Heart left ventricle (tissue), 16 donors: ENCODE measurements around the gene HSF5. TPM values are rescaled to one million over a fixed set of nuclear protein-coding genes. Genes with fewer than 3 reads are reported as not detected.

ENCODE experiments used
- ATAC-seq, 4 donors: fragments of 200-7000 bp; cut with Tn5 transposase; one replicate each; pipeline ENCODE4 v1.9.1; 2020 to 2022; ENCODE audit warnings: moderate library complexity in 4 of 4, mild to moderate bottlenecking in 3 of 4, moderate number of reproducible peaks in 1 of 4
- DNase-seq, 5 donors: peaks; one replicate each; pipeline ENCODE4 v3.0.0-alpha.2; 2020
- H3K27ac ChIP-seq, 12 donors: fragments of 200-600 bp; sonication (generic) in 4 of 12; one replicate each; pipeline versions ENCODE4 v1.5.0 to v1.8.0; 2016 to 2022; ENCODE audit warnings: mild to moderate bottlenecking in 2 of 12
- H3K27me3 ChIP-seq, 9 donors: fragments of 200-600 bp; sonication (generic) in 2 of 9; one replicate each; pipeline versions ENCODE4 v1.5.1 to v1.8.0; 2016 to 2022; ENCODE audit warnings: mild to moderate bottlenecking in 3 of 9
- H3K36me3 ChIP-seq, 9 donors: fragments of 200-600 bp; sonication (generic) in 2 of 9; one replicate each; pipeline versions ENCODE4 v1.5.0 to v1.8.0; 2018 to 2022; ENCODE audit warnings: mild to moderate bottlenecking in 2 of 9
- H3K4me1 ChIP-seq, 12 donors: fragments of 200-600 bp; sonication (generic) in 4 of 12; one replicate each; pipeline versions ENCODE4 v1.5.0 to v1.8.0; 2016 to 2022; ENCODE audit warnings: mild to moderate bottlenecking in 3 of 12
- H3K4me3 ChIP-seq, 12 donors: fragments of 200-600 bp; sonication (generic) in 4 of 12; one replicate each; pipeline versions ENCODE4 v1.5.0 to v1.8.0; 2017 to 2022; ENCODE audit warnings: mild to moderate bottlenecking in 9 of 12, moderate library complexity in 4 of 12
- H3K9me3 ChIP-seq, 12 donors: fragments of 200-600 bp; sonication (generic) in 4 of 12; one replicate each; pipeline versions ENCODE4 v1.5.0 to v1.8.0; 2016 to 2022; ENCODE audit warnings: mild to moderate bottlenecking in 1 of 12
- POLR2A ChIP-seq, 2 donors: fragments of 450-650 bp; IDR thresholded peaks; one replicate each; pipeline ENCODE4 v1.6.1; 2017; ENCODE audit warnings: antibody characterized with exemption in 2 of 2, mild to moderate bottlenecking in 2 of 2, moderate library complexity in 2 of 2
- WGBS, 4 donors: extraction: QIAGEN DNeasy Blood & Tissue Kit in 2 of 4; methylation state at CpG; one replicate each; pipeline versions ENCODE4 v1.1.5 to v1.1.7; 2013 to 2018; 5-methylcytosine and 5-hydroxymethylcytosine counted together
- intact Hi-C, 10 donors: fragments of 100-400 bp; cut with DNase I; formaldehyde crosslinking; loops; one replicate each; pipeline versions ENCODE4 v1.11.1 to v1.14.2; 2022
- polyA plus RNA-seq, 2 donors: library from polyadenylated mRNA; stranded (reverse); fragments of 200-250 nt; gene quantifications; one replicate each; pipeline ENCODE4 v1.2.3, GENCODE V29; 2013
- total RNA-seq, 9 donors: library from RNA; depleted of rRNA in 2 of 9; stranded (reverse); fragments of >200 nt in 2 of 9; fragmentation: NEBNext Ultra II Directional in 3 of 9; extraction: Animal tissue kit (Norgen Biotek cat#: 25700) in 3 of 9; gene quantifications; one replicate each; pipeline versions ENCODE4 v1.1.0 to v1.2.4, GENCODE V29; 2016 to 2023
- TF ChIP-seq, protein P1 (sequence below), 12 donors: fragments of 200-600 bp; sonication (generic) in 4 of 12; IDR thresholded peaks; one replicate each; pipeline versions ENCODE4 v1.5.0 to v1.8.0; 2018 to 2022; ENCODE audit warnings: antibody characterized with exemption in 12 of 12, mild to moderate bottlenecking in 5 of 12
- donor health status: ischemic (EF 13 %, LVEDD 7.1; RV severe dilation, severe dysfunction).
- donor health status: healthy with polysubstance abuse.
- donor health status: DM: no; HTN: yes; CAD: no.
- donor health status: DM: no; HTN: no; CAD: no.
- donor health status: ischemic (EF 25% LVEDD 6.9; RV normal size, moderate dysfunction).
- donor health status: ischemic (EF 25% LVEDD 5.7; RV mildly dilated, moderate dysfunction).
- donor health status: healthy.
- donor health status: DM: yes; HTN: yes; CAD: no.
- donor health status: ischemic (EF 35%, LVEDD 5.7; RV mildly dilated, moderate dysfunction).
- donor health status: nonischemic (EF 11% LVEDD 7.7; RV severe dilation, severe dysfunction).
- donor health status: DM: yes; HTN: yes; CAD: no.
- donor health status: PGD.
- donor health status: ischemic (EF 29% LVEDD 5.4; RV normal size, mild dysfunction).
- donor health status: nonischemic (EF 23%, LVEDD 6.1; RV moderate dilation, normal function).

HSF5 gene
- total and polyA plus RNA-seq, 11 donors, result 0.06 to 0.19 TPM; not detected in 9

DNA sequence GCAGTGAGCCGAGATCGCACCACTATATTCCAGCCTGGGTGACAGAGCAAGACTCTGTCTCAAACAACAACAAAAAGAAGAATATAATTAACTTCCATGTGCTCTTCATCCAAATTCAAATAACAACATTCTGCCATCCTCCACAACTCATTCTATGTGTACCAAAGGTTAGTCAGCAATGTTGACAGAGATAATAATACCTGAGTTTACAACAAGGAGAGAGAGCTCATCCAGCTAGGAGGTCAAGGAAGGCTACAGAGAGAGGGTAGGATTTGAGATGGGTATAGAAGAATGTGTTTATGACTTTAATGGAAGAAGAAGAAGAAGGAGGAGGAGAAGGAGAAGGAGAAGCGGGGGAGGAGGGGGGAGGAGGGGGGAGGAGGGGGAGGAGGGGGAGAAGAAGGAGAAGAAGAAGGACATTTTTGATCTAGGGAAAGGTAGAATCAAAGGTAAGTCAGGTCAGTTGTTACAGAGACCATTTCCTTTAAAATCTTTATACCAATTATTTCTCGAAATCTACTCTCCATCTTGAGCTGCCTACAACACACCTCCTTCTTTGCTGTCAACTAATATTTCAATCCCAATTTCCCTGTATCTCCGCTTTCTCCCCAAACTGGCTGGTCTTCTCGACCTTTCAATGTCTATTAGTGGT is 10.1 kb upstream of the HSF5 start:
- Histone ChIP-seq H3K4me1 (no peaks in the 10 kb centered on the region), H3K27me3 (no peaks in the 10 kb centered on the region), H3K9me3 (no peaks in the 10 kb centered on the region), H3K27ac (no peak overlapping the region), H3K4me3 (no peak overlapping the region), H3K36me3 (peaks cover 0 to 98% (median 92%) of the 10 kb centered on the region in 9 donors)
- DNase-seq, result no peak
- ATAC-seq, result no peak
- 93 to 97% (median 95%) methylated on average over 5 to 6 of the region's 6 CpGs for WGBS, 4 donors
- intact Hi-C loops, result no loop called here
- no peak for TF ChIP-seq POLR2A (IDR thresholded peaks at IDR 0.05)
- TF ChIP-seq, protein P1, sequence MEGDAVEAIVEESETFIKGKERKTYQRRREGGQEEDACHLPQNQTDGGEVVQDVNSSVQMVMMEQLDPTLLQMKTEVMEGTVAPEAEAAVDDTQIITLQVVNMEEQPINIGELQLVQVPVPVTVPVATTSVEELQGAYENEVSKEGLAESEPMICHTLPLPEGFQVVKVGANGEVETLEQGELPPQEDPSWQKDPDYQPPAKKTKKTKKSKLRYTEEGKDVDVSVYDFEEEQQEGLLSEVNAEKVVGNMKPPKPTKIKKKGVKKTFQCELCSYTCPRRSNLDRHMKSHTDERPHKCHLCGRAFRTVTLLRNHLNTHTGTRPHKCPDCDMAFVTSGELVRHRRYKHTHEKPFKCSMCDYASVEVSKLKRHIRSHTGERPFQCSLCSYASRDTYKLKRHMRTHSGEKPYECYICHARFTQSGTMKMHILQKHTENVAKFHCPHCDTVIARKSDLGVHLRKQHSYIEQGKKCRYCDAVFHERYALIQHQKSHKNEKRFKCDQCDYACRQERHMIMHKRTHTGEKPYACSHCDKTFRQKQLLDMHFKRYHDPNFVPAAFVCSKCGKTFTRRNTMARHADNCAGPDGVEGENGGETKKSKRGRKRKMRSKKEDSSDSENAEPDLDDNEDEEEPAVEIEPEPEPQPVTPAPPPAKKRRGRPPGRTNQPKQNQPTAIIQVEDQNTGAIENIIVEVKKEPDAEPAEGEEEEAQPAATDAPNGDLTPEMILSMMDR (IDR thresholded peaks at IDR 0.05), result no peak

DNA sequence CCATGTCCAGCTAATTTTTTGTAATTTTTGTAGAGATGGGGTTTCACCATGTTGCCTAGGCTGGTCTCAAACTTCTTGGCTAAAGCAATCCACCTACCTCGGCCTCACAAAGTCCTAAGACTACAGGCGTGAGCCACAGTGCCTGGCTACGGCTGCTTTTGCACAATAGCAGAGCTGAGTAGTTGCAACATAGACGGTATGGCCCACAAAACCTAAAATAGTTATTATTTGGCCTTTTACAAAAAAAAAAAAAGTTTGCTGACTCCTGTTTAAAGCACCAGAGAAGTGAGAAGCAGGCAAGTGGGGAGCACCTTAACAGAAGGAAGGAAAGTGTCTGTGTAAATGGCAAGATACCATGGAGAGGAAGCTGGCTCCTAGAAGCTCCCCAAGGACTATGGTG is 5.3 kb upstream of the HSF5 start:
- 90 to 95% (median 92%) methylated on average over 4 of the region's 4 CpGs for WGBS, 4 donors
- Histone ChIP-seq H3K36me3 (peaks cover 0 to 99% (median 93%) of the 10 kb centered on the region in 9 donors), H3K27ac (no peak overlapping the region), H3K27me3 (no peaks in the 10 kb centered on the region), H3K4me1 (peaks cover 0 to 10% (median 0%) of the 10 kb centered on the region in 12 donors), H3K9me3 (no peaks in the 10 kb centered on the region), H3K4me3 (no peak overlapping the region)
- TF ChIP-seq, protein P1 (IDR thresholded peaks at IDR 0.05), result no peak
- no peak for TF ChIP-seq POLR2A (IDR thresholded peaks at IDR 0.05)
- DNase-seq (no peak), ATAC-seq (no peak)
- intact Hi-C loops, result no loop called here

DNA sequence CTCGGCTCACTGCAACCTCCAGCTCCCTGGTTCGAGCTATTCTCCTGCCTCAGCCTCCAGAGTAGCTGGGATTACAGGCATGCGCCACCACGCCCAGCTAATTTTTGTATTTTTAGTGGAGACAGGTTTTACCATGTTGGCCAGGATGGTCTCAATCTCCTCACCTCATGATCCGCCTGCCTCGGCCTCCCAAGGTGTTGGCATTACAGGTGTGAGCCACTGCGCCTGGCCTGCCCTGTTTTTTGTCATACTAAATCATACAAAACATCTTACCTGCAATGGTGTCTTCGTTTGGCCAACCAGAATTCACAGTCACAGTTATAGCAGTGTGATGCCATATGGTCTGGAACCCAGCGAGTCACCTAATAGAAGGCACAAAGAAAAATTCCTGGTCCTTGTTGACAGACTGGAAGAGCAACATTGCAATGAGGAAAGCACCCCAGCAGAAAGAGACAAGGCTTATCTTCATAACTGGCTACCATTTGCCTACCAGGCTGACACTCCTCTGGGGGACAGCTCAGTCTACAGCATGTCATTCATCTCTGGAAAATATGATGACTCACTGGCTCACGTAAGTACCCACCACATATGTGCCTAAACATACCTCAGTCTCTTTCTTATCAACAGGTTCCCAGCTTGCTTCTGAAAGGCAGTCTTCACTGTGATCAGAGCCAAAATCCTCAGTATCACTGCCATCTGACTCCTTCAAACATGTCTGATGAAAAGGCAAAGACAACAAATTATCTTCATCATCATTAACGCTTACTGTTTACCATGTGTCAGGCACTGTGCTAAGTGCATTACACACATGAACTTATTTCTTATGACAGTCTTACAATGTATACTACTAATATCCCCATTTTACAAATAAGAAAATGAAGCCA is 4.3 kb upstream of the HSF5 start:
- no peak overlapping the region for H3K27ac ChIP-seq
- peaks cover 0 to 10% (median 0%) of the 10 kb centered on the region in 12 donors for H3K4me1 ChIP-seq
- peak in 2 of 4 donors; percentile 31 to 70 for ATAC-seq
- no peak for DNase-seq
- intact Hi-C loops, result no loop called here
- no peaks in the 10 kb centered on the region for H3K9me3 ChIP-seq
- no peak overlapping the region for H3K4me3 ChIP-seq
- TF ChIP-seq, protein P1 (IDR thresholded peaks at IDR 0.05), result no peak
- TF ChIP-seq POLR2A (IDR thresholded peaks at IDR 0.05), result no peak
- no peaks in the 10 kb centered on the region for H3K27me3 ChIP-seq
- H3K36me3 ChIP-seq, result peaks cover 0 to 97% (median 90%) of the 10 kb centered on the region in 9 donors
- 91 to 94% (median 92%) methylated on average over 11 of the region's 11 CpGs for WGBS, 4 donors

GRCh38 chr17:58491510-58492045 is 3.4 kb upstream of the HSF5 start:
- H3K27ac ChIP-seq, result no peak overlapping the region
- peaks cover 0 to 10% (median 0%) of the 10 kb centered on the region in 12 donors for H3K4me1 ChIP-seq
- intact Hi-C loops, result no loop called here
- 95 to 97% (median 96%) methylated on average over 6 of the region's 6 CpGs for WGBS, 4 donors
- H3K36me3 ChIP-seq, result peaks cover 0 to 92% (median 86%) of the 10 kb centered on the region in 9 donors
- no peaks in the 10 kb centered on the region for H3K9me3 ChIP-seq
- TF ChIP-seq POLR2A (IDR thresholded peaks at IDR 0.05), result no peak
- TF ChIP-seq, protein P1 (IDR thresholded peaks at IDR 0.05), result no peak
- ATAC-seq, result no peak
- no peak overlapping the region for H3K4me3 ChIP-seq
- no peaks in the 10 kb centered on the region for H3K27me3 ChIP-seq
- no peak for DNase-seq
